ENCODE measurements around the gene SRGN.

SRGN gene

DNA sequence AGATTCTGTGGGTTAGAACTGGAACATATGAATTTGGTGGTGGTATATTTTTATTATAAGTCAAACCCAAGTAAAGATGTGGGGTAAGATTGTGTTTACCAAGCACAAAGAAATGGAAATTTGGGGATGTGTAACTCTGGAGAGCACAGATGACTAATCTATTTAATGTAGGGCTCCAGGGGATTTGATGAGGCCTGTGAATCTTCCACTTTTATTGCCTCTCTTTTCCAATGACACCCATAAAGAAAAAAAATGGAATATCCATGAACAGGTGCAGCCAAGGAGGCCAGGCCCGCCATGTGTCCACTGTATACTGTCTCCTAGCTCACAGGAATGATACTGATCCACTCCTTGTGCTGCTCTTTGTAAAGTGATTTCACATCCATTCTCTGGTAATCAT lies 2.8 kb downstream of the SRGN start:
- no peak for DNase-seq (ENCODE audit: low read depth)

DNA sequence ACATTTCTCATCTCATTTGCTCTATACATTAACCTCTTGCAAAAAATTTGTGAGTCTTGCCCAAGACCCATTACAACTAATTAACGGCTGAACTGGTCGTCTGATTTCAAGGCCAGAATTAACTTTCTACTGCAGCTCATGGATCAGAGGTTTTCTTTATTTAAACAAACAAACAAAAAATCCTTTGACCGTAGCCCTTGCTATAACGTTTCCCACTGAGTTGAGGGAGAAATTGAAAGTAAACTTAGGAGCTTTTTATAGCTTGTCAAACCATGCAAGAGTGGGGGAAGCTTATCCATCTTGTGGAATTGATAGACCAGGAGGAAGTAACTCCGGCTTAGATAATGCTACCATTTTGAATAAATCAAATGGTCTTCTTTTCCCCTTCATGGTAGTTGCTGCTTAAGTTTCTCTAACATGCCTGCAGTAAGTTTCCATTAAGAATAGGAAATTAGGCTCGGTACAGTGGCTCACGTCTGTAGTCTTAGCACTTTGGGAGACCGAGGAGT lies 3.3 kb downstream of the SRGN start:
- DNase-seq (ENCODE audit: low read depth): no peak

DNA sequence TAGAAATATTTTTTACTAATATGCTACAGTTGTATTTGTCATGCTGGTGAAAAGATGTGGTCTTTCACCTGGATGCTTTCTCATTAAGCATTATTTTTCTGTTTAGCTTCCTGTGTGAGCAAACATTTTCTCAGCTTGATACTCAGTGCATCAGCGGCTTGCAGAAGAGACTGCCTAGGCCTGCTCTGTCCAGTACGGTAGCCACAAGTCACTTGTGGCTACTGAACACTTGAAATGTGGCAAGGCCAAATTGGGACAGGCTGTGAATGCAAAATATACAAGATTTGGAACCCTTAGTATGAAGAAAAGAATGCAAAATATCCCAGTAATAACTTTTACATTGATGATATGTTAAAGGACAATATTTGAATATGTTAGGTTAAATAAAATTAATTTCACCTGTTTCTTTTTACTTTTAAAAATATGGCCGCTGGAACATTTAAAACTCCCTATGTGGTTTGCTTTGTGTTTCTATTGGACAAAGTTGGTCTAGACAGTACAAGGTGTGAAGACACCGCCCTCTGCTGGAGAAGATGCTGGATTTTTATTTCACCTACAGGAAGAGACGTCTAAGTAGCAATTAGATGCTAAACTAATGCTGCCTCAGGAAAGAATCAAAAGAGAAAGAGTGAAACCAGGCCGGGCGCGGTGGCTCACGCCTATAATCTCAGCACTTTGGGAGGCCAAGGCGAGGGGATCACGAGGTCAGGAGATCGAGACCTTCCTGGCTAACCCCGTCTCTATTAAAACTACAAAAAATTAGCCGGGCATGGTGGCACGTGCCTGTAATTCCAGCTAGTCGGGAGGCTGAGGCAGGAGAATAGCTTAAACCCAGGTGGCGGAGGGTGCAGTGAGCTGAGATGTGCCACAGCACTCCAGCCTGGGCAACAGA lies 5.3 kb downstream of the SRGN start:
- DNase-seq (ENCODE audit: low read depth): peak; percentile 52

DNA sequence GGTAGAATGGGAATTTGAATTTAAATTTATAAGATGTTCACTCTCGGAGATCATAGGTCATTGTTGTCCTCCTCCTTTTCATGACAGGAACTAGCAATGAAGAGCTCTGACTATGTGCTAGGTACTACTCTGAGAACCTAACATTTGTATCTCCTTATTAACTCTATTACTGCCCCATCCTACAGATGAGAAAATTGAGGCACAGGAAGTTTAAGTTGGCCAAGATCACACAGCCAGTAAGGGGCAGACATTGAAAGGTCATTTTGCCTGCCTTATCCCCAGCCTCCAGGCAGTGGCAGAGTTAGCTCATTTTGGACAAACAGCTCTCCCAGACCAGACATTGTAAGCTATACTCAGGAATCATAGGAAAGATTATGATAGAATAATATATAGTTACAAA lies 6.0 kb downstream of the SRGN start:
- DNase-seq (ENCODE audit: low read depth): no peak

DNA sequence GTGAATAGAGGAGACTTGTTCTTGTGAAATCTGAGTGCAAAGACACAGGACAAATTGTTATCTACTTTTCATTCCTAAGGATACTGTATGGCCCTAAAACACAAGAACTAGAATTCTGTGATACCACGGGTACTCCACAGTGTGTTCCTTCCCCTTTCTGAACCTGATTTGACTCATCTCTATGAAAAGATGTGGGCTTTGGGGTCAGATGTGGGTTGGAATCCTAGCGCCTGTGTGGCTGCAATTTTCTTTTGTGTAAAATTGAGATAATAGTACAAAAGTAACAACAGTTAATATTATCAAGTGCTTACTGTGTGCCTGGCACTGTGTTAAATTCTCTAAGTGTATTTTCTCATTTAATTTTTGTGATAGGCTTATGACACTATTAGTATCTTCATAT lies 8.1 kb downstream of the SRGN start:
- DNase-seq (ENCODE audit: low read depth): no peak

DNA sequence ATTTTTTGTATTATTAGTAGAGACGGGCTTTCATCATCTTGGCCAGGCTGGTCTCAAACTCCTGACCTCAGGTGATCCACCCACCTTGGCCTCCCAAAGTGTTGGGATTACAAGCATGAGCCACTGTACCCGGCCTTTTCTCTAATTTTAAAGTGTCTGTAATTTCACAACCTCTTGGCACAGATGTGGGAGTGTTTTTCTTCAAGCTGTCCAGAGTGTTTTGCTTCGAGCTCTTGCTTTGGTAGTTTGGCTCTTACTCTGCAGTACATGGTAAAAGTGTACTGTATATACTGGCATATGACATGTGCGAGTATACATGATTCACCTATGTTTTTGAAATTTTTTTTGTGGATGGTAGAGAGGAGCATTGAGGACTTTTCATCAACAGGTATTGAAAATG lies 9.8 kb downstream of the SRGN start:
- DNase-seq (ENCODE audit: low read depth): no peak

DNA sequence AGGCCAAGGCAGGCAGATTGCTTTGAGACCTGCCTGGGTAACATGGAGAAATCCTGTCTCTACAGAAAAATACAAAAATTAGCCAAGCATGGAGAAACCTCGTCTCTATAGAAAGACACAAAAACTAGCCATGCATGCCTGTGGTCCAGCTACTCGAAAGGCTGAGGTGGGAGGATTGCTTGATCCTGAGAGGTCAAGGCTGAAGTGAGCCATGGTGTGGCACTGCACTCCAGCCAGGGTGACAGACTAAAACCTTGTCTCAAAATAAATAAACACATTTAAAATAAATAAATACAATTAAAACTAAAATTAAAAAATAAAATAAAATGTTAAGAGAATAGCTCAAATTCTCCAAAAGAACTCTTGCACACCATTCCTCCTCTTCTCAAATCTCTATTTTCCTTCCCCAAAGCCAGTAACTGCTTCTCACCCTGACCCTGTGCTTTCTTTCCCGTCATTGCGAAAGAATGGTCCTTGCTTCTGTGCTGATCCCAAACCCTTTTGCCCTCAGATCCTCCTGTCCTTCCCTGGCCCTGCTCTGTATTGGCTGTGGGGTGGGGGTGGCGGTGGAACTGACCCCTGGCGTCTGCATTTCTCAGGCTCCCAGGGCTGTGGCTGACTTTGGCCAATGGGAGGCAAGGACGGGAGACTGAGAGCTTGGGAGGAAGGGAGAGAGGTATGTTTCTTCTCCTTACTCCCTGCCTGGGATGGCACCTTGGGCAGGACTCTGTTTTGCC lies 12.4 kb downstream of the SRGN start:
- no peak for DNase-seq (ENCODE audit: low read depth)

DNA sequence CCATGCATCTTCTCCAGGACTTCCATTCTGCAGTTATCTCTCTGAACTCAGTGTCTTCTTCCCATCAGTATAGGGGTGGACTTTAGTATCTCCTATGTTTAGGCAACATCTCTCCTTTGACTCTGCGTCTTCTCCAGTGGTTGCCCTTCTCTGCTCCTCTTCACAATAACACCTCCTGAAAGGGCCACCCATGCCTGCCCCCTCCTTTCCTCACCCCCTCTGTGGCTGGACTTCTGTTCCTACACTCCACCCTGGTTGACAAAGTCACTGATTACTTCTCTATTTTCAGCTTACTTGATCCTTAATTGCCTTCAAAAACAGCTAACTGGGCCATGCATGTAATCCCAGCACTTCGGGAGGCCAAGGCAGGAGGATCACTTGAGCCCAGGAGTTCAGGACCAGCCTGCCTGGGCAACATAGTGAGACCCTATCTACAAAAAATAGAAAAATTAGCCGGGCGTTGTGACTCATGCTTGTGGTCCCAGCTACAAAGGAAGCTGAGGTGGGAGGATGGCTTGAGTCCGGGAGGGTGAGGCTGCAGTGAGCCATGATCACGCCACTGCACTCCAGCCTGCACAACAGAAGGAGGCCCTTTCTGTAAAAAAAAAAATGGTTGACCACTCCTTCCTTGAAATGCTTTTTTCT lies 13.7 kb downstream of the SRGN start:
- no peak for DNase-seq (ENCODE audit: low read depth)

DNA sequence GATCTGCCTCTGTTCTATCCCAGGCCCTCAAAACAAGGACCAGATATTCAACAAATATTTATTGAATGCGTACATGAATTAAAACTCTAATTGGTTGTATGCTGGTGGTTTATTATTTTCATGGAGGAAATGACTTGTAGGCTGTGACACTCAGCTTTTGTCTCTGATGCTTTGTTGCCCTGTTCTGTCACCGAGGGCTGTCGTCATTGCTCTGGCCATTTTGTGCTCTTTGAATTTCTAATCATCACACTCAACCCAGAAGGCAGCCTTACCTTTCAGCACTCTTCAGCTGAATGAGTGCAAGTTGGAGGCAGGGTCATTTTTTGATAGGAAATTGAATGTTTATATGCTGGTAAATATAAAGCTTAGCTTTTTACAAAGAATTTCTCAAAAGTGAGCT lies 14.5 kb downstream of the SRGN start:
- no peak for DNase-seq (ENCODE audit: low read depth)

DNA sequence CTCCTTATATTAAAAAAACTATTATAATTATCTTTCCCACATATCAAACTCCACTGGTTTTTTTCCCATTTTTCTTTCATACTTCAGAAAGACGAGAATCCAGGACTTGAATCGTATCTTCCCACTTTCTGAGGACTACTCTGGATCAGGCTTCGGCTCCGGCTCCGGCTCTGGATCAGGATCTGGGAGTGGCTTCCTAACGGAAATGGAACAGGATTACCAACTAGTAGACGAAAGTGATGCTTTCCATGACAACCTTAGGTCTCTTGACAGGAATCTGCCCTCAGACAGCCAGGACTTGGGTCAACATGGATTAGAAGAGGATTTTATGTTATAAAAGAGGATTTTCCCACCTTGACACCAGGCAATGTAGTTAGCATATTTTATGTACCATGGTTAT lies 15.9 kb downstream of the SRGN start:
- DNase-seq (ENCODE audit: low read depth): no peak

DNA sequence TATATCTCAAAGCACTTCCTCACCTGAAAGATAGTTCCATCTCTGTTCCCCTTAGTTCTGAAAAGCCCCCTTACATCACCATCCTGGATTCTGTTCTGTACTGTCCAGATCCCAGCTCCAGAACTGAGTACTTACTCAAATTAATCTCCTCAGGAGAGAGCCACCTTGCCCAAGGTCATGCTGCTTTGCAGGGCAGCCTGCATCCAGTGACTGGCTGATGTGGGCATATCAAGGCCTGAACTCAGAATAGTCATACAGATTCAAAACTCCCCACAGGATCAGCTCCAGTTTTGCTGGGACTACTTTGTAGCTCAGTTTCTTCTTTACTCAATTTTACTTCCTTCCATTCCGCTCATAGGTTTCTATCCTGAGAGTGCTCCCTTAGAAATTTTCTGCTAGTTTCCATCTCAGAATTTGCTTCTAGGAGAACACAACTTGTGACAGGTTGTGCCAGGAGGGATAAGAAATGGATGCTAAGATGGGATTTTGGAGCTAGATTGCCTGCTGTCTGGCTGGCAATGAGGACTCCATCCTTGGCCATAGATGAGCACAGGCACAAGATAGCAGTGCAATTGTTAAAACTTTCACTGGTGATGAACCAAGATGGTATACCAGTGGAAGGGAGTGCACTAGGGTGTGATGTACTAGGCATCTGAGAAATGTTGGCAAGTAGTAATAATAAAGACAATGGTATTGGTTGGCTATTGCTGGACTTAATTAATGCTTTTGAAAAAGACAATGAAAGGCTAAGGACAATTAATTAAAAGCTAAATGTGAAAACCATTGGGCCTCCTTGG lies 17.3 kb downstream of the SRGN start:
- DNase-seq (ENCODE audit: low read depth): no peak

DNA sequence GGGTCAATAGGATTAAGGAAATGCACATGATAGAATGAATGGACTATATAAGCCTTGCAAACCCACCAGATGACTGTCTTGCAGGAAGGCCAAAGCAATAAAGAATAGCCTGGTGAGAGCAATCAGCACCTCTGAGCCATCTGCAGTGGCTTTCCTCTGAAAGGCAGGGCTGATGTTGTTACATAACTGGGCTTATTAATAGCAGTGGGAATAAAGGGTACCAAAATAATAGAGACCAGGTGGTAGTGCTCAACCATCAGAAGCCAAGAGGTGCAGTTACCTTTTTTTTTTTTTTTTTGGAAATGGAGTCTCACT lies 19.2 kb downstream of the SRGN start:
- DNase-seq (ENCODE audit: low read depth): no peak

DNA sequence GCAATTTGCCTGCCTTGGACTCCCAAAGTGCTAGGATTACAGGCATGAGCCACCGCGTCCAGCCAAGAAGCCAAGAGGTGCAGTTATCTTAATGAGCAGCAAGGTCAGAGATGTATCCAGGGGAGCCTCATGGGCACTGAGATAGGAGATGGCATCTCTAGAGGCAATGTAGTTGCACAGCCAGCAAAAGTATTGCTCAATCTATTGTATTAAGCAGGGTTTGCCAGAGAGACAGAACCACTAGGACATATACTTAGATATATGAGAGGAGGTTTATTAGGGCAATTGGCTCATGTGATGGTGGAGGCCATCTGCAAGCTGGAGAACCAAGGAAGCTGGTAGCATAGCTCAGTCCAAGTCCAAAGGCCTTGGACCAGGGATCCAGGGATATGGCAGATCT lies 19.8 kb downstream of the SRGN start:
- DNase-seq (ENCODE audit: low read depth): no peak

DNA sequence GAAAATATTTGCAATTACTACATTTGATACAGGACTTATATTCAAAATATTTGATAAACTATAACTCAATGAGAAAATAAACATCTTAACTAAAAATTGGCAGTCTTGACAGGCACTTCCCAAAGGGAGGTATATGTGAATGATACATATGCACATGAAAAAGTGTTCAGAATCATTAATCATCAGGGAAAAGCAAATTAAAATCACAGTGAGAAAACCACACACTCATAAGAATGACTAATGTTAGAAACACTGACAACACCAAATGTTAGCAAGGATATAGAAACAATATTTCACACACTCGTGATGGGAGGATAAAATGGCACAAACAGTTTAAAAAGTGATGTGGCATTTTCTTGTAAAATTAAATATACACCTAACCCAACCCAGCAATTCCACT lies 32.0 kb downstream of the SRGN start:
- no peak for DNase-seq (ENCODE audit: low read depth)

DNA sequence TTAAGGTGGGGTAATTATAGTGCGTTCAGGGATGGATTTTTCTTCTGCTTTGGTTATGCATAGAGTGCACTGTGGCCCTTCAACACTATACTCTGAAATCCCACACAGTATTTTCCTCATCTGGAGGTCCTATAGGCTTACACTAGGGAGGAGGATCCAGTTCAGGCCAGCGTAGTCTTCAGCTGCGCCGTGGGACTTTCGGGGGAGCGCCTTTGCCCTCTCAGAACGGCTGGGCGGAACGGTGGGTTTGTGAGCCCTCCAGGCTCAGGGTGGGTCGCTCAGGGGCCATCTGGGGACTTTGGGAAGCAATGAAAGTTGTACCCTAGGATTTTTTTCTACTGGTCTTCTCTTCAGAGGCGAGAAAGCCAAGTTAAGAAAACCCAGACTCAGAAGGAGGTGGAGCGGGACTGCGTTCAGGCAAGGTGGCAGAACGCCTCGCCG lies 35.4 kb downstream of the SRGN start:
- DNase-seq (ENCODE audit: low read depth): no peak

DNA sequence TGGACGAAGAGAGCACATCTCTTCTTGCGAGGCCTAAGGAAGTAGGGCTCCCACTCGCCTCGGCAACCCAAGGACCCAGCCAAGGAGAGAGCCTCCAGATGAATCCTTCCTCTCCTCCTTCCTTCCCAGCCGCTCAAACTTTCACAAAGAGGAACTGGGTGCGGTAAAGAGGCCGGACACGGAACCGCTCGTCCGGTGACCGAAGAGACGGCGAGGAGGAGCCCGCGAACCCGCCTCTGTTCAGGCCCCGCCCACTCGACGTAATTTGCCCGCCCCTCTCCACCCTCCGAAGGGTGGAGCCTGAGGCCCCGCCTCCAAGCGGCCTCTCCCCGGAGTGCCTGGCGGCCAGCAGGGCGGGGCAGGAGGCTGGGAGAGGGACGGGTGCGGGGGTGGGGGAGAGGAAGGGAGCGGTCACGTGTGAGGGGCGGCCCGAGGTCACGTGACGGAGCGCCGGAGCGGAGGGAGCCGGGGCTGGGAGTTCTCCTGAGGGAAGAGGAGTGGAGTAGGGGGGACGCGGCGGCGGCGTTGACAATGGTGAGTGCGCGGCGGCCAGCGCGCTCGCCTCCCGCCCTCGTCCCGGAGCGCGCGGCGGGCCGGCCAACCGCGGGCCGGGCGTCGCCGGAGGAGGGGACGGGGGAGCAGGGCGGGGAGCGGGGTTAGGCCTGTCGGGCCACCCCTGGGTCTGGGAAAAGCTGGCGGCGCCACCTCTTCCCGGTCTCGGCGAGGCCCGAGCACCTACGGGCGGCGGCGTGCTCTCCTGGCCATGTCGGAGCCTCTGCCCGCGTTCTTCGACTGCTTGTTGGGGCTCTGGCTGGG lies 36.1 kb downstream of the SRGN start, which contains the start of gene VPS26A:
TSS of gene VPS26A (plus strand) at position 432 of the 816 bp plus-strand sequence. CDS start at position 532, 100 bp downstream.
- DNase-seq (ENCODE audit: low read depth): peak; percentile 98

DNA sequence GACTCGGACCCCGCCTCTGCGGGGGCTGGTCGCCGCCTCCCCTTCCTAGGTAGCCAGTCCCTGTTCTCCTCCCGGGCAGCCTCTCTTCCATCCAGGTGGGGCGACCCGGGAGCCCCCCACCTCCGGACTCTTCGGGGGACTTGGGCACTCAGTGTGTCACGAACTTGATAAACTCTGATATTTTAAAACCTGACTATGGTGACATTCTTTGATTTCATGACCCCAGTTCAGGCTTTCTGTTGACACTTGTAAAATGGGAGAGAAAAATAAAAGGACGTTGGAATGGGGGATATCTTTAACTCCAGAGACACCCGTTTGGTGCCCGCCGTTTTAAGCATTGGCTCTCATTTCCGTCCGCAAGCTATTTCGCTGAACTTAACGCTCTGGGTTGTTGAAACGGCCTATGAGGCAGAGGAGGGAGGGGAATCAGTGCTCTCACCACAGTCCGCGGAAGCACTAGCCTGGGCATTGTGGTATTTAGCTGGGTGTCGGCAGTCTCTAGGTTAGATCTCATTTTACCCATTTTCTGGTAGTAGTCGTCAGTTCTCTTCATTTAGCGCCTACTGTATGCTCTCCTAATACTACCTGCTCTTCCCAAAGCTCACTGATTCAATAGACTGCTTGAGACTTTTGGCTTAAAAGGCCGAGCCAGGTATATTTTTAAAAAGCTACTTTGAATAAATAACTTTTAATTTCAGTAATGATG lies 36.8 kb downstream of the SRGN start:
- DNase-seq (ENCODE audit: low read depth): peak; percentile 22

DNA sequence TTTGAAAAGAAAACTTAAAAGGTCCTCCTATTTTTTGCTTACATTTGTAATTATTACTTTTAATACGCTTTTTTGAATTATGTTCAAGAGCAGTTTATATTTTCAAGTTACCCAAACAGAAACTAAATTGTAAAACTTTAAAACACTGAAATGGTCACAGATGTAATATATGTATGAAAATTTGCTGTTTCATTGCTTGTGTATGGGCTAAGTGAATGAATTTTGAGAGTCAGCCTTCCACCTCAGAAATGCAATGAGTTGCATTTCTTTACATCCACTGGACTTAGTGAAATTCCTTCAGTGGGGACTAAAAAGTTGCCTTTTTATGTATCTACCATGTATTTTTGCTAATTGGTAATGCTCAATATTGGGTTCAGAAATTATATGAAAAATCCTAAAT lies 37.7 kb downstream of the SRGN start:
- DNase-seq (ENCODE audit: low read depth): no peak

DNA sequence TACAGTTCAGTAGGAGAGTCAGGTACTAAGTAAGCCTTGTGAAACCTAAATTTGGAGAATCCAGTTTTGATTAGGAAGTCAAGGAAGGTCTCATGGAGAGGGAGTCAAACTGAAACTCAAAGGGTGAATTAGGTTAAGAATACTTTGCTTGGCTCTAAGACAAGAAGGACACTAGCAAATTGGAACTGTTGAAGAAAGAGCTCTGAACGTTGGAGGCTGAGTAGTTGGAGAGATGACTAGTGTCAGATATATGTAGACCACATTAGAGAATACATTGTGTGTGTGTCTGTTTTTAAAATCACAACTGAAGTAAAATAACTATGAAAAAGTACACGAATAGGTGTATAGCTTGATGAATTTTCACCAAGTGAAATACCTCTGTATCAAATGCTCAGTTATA lies 42.3 kb downstream of the SRGN start:
- DNase-seq (ENCODE audit: low read depth): no peak

DNA sequence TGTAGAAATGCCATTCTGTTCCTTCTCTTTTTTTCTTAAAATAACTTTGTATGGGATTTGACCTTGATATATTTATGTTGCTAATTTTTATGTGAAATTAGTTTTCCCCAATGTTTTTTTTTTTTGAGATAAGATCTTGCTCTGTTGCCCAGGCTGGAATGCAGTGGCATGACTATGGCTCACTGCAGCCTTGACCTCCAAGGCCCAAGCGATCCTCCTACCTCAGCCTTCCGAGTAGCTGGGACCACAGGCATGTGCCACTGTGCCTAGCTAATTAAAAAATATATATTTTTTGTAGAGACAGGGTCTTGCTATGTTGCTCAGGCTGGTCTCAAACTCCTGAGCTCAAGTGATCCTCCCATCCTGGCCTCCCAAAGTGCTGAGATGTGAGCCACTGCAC lies 52.1 kb downstream of the SRGN start:
- no peak for DNase-seq (ENCODE audit: low read depth)
